GM23338 (cell line): Measurements from ENCODE around the gene RASSF6. TPM values are rescaled to one million over a fixed set of nuclear protein-coding genes. Genes with fewer than 3 reads are reported as not detected.

ENCODE experiments used
- ATAC-seq: fragments of 200-7000 bp; cut with Tn5 transposase; 3 replicates; pipeline ENCODE4 v1.9.1; 2020
- DNase-seq: peaks from one replicate; pipeline ENCODE4 v3.0.0-alpha.2; 2015; ENCODE audit warnings: low spot score
- H2AFZ ChIP-seq: fragments of 200-600 bp; sonication (generic); 2 replicates; pipeline ENCODE4 v1.8.0; 2016; ENCODE audit warnings: antibody characterized with exemption, mild to moderate bottlenecking, moderate library complexity
- H3F3A ChIP-seq: fragments of 200-600 bp; sonication (generic); replicated peaks from 2 replicates; pipeline ENCODE4 v1.8.0; 2017; ENCODE audit warnings: antibody characterized with exemption, mixed run types, low read depth
- H3K27ac ChIP-seq: fragments of 200-600 bp; sonication (generic); 2 replicates; pipeline ENCODE4 v1.6.1; 2016; ENCODE audit warnings: low read depth
- H3K27me3 ChIP-seq: fragments of 200-600 bp; sonication (generic); 2 replicates; pipeline ENCODE4 v1.8.0; 2016; ENCODE audit warnings: mild to moderate bottlenecking, mixed run types, moderate library complexity; ENCODE audit not compliant: insufficient read depth
- H3K36me3 ChIP-seq: fragments of 200-600 bp; sonication (generic); 2 replicates; pipeline ENCODE4 v1.8.0; 2016; ENCODE audit warnings: mild to moderate bottlenecking; ENCODE audit not compliant: insufficient read depth
- H3K4me1 ChIP-seq: fragments of 200-600 bp; sonication (generic); 2 replicates; pipeline ENCODE4 v1.8.0; 2016; ENCODE audit warnings: mild to moderate bottlenecking, moderate library complexity; ENCODE audit not compliant: insufficient read depth
- H3K4me2 ChIP-seq: fragments of 200-600 bp; sonication (generic); 2 replicates; pipeline ENCODE4 v1.7.1; 2017; ENCODE audit warnings: mixed run types
- H3K4me3 ChIP-seq: fragments of 200-600 bp; sonication (generic); 2 replicates; pipeline ENCODE4 v1.6.1; 2016; ENCODE audit warnings: mixed run types
- H3K79me2 ChIP-seq: fragments of 200-600 bp; sonication (generic); replicated peaks from 2 replicates; pipeline ENCODE4 v1.8.0; 2017; ENCODE audit warnings: mild to moderate bottlenecking; ENCODE audit not compliant: insufficient read depth
- H3K9me2 ChIP-seq: fragments of 200-600 bp; sonication (generic); 2 replicates; pipeline ENCODE4 v1.8.0; 2017; ENCODE audit not compliant: insufficient read depth
- H4K20me1 ChIP-seq: fragments of 200-600 bp; sonication (generic); replicated peaks from 2 replicates; pipeline ENCODE4 v1.8.0; 2017; ENCODE audit warnings: mild to moderate bottlenecking; ENCODE audit not compliant: insufficient read depth
- H3K27ac Mint-ChIP-seq: 2 replicates; pipeline ENCODE4 v1.8.0; 2020; ENCODE audit warnings: inconsistent platforms, mild to moderate bottlenecking, moderate library complexity, mixed read lengths
- H3K27me3 Mint-ChIP-seq: 3 replicates; pipeline ENCODE4 v1.8.0; 2022; ENCODE audit warnings: low read depth, mild to moderate bottlenecking, moderate library complexity, mixed read lengths, inconsistent platforms; ENCODE audit not compliant: insufficient read depth, poor library complexity
- H3K36me3 Mint-ChIP-seq: 3 replicates; pipeline ENCODE4 v1.8.0; 2021; ENCODE audit warnings: low read depth, mild to moderate bottlenecking, inconsistent platforms, moderate library complexity, mixed read lengths
- H3K4me1 Mint-ChIP-seq: 3 replicates; pipeline ENCODE4 v1.8.0; 2020; ENCODE audit warnings: mild to moderate bottlenecking, inconsistent platforms, mixed read lengths
- H3K4me3 Mint-ChIP-seq: 3 replicates; pipeline ENCODE4 v1.8.0; 2021; ENCODE audit warnings: moderate library complexity, mild to moderate bottlenecking, inconsistent platforms, mixed read lengths
- H3K9me3 Mint-ChIP-seq: 3 replicates; pipeline ENCODE4 v1.8.0; 2020; ENCODE audit warnings: moderate library complexity, mild to moderate bottlenecking, inconsistent platforms, mixed read lengths
- CREB1 ChIP-seq: fragments of 250-450 bp; sonication (Bioruptor Pico); IDR thresholded peaks from 2 replicates; pipeline ENCODE4 v1.5.0; 2020; ENCODE audit warnings: low read depth, mild to moderate bottlenecking, moderate library complexity
- ETS1 ChIP-seq: IDR thresholded peaks from 2 replicates; pipeline ENCODE4 v1.6.1; 2016; ENCODE audit warnings: antibody characterized with exemption
- EZH2phosphoT487 ChIP-seq: fragments of 200-600 bp; sonication (generic); IDR thresholded peaks from one replicate; pipeline ENCODE4 v1.8.1; 2018; ENCODE audit warnings: antibody characterized with exemption; ENCODE audit not compliant: unreplicated experiment
- NANOG ChIP-seq: IDR thresholded peaks from 2 replicates; pipeline ENCODE4 v1.6.1; 2016; ENCODE audit warnings: antibody characterized with exemption, borderline replicate concordance
- POLR2AphosphoS5 ChIP-seq: IDR thresholded peaks from 2 replicates; pipeline ENCODE4 v1.6.1; 2016; ENCODE audit warnings: antibody characterized with exemption, low read depth
- REST ChIP-seq: IDR thresholded peaks from one replicate; pipeline ENCODE4 v1.6.1; 2018; ENCODE audit warnings: antibody characterized with exemption; ENCODE audit not compliant: unreplicated experiment
- ZNF114 ChIP-seq: fragments of 250-450 bp; sonication (Bioruptor Pico); IDR thresholded peaks from 2 replicates; pipeline ENCODE4 v1.5.0; 2020; ENCODE audit warnings: mild to moderate bottlenecking, moderate library complexity
- ZNF331 ChIP-seq: fragments of 250-450 bp; sonication (Bioruptor Pico); IDR thresholded peaks from 2 replicates; pipeline ENCODE4 v1.5.0; 2020; ENCODE audit warnings: low read depth, mild to moderate bottlenecking, moderate library complexity
- polyA plus RNA-seq: library from polyadenylated mRNA; unstranded; fragments of >200 nt; fragmentation: Nextera tagmentation; extraction: Ambion mirVana; gene quantifications from 2 replicates; pipeline ENCODE4 v1.2.1, GENCODE V29; 2016
- total RNA-seq: library from RNA; depleted of rRNA; stranded (reverse); fragments of >200 nt; shearing (Covaris generic); gene quantifications from 2 replicates; pipeline ENCODE4 v1.2.3, GENCODE V29; 2014
- TF ChIP-seq, protein P1 (sequence below): fragments of 250-450 bp; sonication (Bioruptor Pico); IDR thresholded peaks from 2 replicates; pipeline ENCODE4 v1.5.0; 2020; ENCODE audit warnings: mild to moderate bottlenecking, moderate library complexity

Gene RASSF6
- total and polyA plus RNA-seq, 2 experiments from 2014 or later, result 0.14 to 0.79 TPM

GRCh38 chr4:73619346-73619745 lies 890 bp downstream of the RASSF6 start:
- TF ChIP-seq ZNF114 (CRISPR knock-in tag), result no peak
- TF ChIP-seq REST, result no peak
- no peak for TF ChIP-seq NANOG
- no peak for TF ChIP-seq CREB1
- no peak for TF ChIP-seq ETS1
- no peak for TF ChIP-seq ZNF331 (CRISPR knock-in tag)
- no peak overlapping the region for H3K4me3 ChIP-seq

DNA sequence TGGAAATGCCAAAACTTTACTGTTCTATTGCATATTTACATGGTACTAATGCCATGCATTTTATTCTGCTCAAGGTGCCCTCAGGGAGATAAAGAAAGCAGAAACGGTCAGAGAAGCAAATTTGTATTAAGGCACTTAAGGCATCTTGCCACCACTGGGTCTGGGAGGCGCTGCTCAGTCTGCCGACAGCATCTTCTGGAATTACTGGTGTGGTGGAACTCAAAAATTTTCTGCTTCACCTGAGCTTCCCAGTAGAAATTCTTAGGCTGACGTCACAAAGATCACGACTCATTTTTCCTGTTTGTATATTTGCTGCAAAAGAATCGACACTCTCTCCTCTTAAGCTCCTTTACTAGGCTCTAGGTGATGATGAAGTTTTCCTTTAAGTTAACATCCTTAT lies 3.0 kb downstream of the RASSF6 start:
- no peaks in the 10 kb centered on the region for H3K9me3 Mint-ChIP-seq
- peaks cover 17% of the 10 kb centered on the region for H3K4me1 Mint-ChIP-seq
- H3F3A ChIP-seq, result no peaks in the 10 kb centered on the region
- no peaks in the 10 kb centered on the region for H3K36me3 ChIP-seq
- no peaks in the 10 kb centered on the region for H3K36me3 Mint-ChIP-seq
- TF ChIP-seq, protein P1, sequence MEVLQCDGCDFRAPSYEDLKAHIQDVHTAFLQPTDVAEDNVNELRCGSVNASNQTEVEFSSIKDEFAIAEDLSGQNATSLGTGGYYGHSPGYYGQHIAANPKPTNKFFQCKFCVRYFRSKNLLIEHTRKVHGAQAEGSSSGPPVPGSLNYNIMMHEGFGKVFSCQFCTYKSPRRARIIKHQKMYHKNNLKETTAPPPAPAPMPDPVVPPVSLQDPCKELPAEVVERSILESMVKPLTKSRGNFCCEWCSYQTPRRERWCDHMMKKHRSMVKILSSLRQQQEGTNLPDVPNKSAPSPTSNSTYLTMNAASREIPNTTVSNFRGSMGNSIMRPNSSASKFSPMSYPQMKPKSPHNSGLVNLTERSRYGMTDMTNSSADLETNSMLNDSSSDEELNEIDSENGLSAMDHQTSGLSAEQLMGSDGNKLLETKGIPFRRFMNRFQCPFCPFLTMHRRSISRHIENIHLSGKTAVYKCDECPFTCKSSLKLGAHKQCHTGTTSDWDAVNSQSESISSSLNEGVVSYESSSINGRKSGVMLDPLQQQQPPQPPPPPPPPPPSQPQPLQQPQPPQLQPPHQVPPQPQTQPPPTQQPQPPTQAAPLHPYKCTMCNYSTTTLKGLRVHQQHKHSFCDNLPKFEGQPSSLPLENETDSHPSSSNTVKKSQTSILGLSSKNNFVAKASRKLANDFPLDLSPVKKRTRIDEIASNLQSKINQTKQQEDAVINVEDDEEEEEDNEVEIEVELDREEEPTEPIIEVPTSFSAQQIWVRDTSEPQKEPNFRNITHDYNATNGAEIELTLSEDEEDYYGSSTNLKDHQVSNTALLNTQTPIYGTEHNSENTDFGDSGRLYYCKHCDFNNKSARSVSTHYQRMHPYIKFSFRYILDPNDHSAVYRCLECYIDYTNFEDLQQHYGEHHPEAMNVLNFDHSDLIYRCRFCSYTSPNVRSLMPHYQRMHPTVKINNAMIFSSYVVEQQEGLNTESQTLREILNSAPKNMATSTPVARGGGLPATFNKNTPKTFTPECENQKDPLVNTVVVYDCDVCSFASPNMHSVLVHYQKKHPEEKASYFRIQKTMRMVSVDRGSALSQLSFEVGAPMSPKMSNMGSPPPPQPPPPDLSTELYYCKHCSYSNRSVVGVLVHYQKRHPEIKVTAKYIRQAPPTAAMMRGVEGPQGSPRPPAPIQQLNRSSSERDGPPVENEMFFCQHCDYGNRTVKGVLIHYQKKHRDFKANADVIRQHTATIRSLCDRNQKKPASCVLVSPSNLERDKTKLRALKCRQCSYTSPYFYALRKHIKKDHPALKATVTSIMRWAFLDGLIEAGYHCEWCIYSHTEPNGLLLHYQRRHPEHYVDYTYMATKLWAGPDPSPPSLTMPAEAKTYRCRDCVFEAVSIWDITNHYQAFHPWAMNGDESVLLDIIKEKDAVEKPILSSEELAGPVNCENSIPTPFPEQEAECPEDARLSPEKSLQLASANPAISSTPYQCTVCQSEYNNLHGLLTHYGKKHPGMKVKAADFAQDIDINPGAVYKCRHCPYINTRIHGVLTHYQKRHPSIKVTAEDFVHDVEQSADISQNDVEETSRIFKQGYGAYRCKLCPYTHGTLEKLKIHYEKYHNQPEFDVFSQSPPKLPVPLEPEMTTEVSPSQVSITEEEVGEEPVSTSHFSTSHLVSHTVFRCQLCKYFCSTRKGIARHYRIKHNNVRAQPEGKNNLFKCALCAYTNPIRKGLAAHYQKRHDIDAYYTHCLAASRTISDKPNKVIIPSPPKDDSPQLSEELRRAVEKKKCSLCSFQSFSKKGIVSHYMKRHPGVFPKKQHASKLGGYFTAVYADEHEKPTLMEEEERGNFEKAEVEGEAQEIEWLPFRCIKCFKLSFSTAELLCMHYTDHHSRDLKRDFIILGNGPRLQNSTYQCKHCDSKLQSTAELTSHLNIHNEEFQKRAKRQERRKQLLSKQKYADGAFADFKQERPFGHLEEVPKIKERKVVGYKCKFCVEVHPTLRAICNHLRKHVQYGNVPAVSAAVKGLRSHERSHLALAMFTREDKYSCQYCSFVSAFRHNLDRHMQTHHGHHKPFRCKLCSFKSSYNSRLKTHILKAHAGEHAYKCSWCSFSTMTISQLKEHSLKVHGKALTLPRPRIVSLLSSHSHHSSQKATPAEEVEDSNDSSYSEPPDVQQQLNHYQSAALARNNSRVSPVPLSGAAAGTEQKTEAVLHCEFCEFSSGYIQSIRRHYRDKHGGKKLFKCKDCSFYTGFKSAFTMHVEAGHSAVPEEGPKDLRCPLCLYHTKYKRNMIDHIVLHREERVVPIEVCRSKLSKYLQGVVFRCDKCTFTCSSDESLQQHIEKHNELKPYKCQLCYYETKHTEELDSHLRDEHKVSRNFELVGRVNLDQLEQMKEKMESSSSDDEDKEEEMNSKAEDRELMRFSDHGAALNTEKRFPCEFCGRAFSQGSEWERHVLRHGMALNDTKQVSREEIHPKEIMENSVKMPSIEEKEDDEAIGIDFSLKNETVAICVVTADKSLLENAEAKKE (CRISPR knock-in tag), result no peak
- TF ChIP-seq EZH2phosphoT487, result no peak
- no peak for TF ChIP-seq POLR2AphosphoS5
- no peak for TF ChIP-seq ETS1
- no peak overlapping the region for H3K27ac Mint-ChIP-seq
- H3K4me1 ChIP-seq, result no peaks in the 10 kb centered on the region
- ATAC-seq, result no peak
- peaks cover 12% of the 10 kb centered on the region; the same call in 1 of the 2 replicates for H3K27me3 ChIP-seq
- no peak overlapping the region for H3K4me2 ChIP-seq
- no peak overlapping the region for H3K4me3 ChIP-seq
- peak; percentile 20 for DNase-seq
- H3K9me2 ChIP-seq, result peaks cover 5% of the 10 kb centered on the region; the same call in 1 of the 2 replicates
- H3K27ac ChIP-seq, result no peak overlapping the region
- H2AFZ ChIP-seq, result no peak overlapping the region
- no peak overlapping the region for H3K4me3 Mint-ChIP-seq
- no peaks in the 10 kb centered on the region for H3K79me2 ChIP-seq
- H4K20me1 ChIP-seq, result no peaks in the 10 kb centered on the region
- no peaks in the 10 kb centered on the region for H3K27me3 Mint-ChIP-seq

More at GRCh38 chr4:73619346-73619745, 890 bp downstream of the RASSF6 start:
- H3K9me2 ChIP-seq, result peaks cover 1% of the 10 kb centered on the region; the same call in 1 of the 2 replicates
- no peak for ATAC-seq
- H3K36me3 ChIP-seq, result no peaks in the 10 kb centered on the region
- H3K27ac ChIP-seq, result no peak overlapping the region
- H4K20me1 ChIP-seq, result no peaks in the 10 kb centered on the region
- H3K79me2 ChIP-seq, result no peaks in the 10 kb centered on the region
- no peaks in the 10 kb centered on the region for H3F3A ChIP-seq
- no peak overlapping the region for H2AFZ ChIP-seq
- H3K4me2 ChIP-seq, result no peak overlapping the region
- no peak overlapping the region for H3K27ac Mint-ChIP-seq
- DNase-seq, result no peak
- peaks cover 17% of the 10 kb centered on the region for H3K4me1 Mint-ChIP-seq
- H3K27me3 Mint-ChIP-seq, result no peaks in the 10 kb centered on the region
- no peaks in the 10 kb centered on the region for H3K36me3 Mint-ChIP-seq
- H3K4me3 Mint-ChIP-seq, result no peak overlapping the region
- H3K4me1 ChIP-seq, result no peaks in the 10 kb centered on the region
- H3K27me3 ChIP-seq, result peaks cover 12% of the 10 kb centered on the region; the same call in 1 of the 2 replicates
- H3K9me3 Mint-ChIP-seq, result no peaks in the 10 kb centered on the region
